Suprapubic skin (tissue), 4 donors: ENCODE data around the gene SMG5. TPM values are rescaled to one million over a fixed set of nuclear protein-coding genes. Genes with fewer than 3 reads are reported as not detected.
"Not testable (repeated sequence)": the region's sequence is repeated elsewhere in the genome, so short reads cannot be mapped to it uniquely, and the experiment has no call there.

ENCODE experiments used
- DNase-seq, 2 donors: peaks; one replicate each; pipeline ENCODE4 v3.0.0-alpha.2; 2019; ENCODE audit warnings: low spot score in 2 of 2
- H3K27ac ChIP-seq: fragments of 200-600 bp; sonication (generic); one replicate; pipeline ENCODE4 v1.5.1; 2019
- H3K27me3 ChIP-seq: fragments of 200-600 bp; sonication (generic); one replicate; pipeline ENCODE4 v1.5.1; 2019
- H3K36me3 ChIP-seq: fragments of 200-600 bp; sonication (generic); one replicate; pipeline ENCODE4 v1.5.1; 2019
- H3K4me1 ChIP-seq: fragments of 200-600 bp; sonication (generic); one replicate; pipeline ENCODE4 v1.5.1; 2019
- H3K4me3 ChIP-seq: fragments of 200-600 bp; sonication (generic); one replicate; pipeline ENCODE4 v1.5.1; 2019; ENCODE audit warnings: mild to moderate bottlenecking
- H3K9me3 ChIP-seq: fragments of 200-600 bp; sonication (generic); one replicate; pipeline ENCODE4 v1.5.1; 2019
- EP300 ChIP-seq: sonication (generic); formaldehyde crosslinking; IDR thresholded peaks from one replicate; pipeline ENCODE4 v1.6.1; 2017; ENCODE audit warnings: antibody characterized with exemption
- POLR2A ChIP-seq, 2 donors: fragments of 450-650 bp; IDR thresholded peaks; one replicate each; pipeline ENCODE4 v1.6.1; 2017; ENCODE audit warnings: antibody characterized with exemption in 2 of 2, mild to moderate bottlenecking in 2 of 2, moderate library complexity in 2 of 2
- POLR2AphosphoS5 ChIP-seq, 3 donors: sonication (generic); formaldehyde crosslinking; IDR thresholded peaks; one replicate each; pipeline ENCODE4 v1.6.1; 2017; ENCODE audit warnings: antibody characterized with exemption in 3 of 3
- WGBS: methylation state at CpG from one replicate; pipeline ENCODE4 v1.1.5; 2018; 5-methylcytosine and 5-hydroxymethylcytosine counted together
- total RNA-seq, 4 donors: library from RNA; depleted of rRNA; stranded (reverse); fragments of >200 nt; gene quantifications; one replicate each; pipeline ENCODE4 v1.1.0, GENCODE V29; 2016
- TF ChIP-seq, protein P1 (sequence below), 2 donors: fragments of 200-600 bp in 1 of 2; fragments of 450-650 bp in 1 of 2; sonication (generic) in 1 of 2; IDR thresholded peaks; one replicate each; pipeline ENCODE4 v1.5.1; 2016 to 2019; ENCODE audit warnings: antibody characterized with exemption in 2 of 2, mild to moderate bottlenecking in 1 of 2, moderate library complexity in 1 of 2

The SMG5 gene, protein sequence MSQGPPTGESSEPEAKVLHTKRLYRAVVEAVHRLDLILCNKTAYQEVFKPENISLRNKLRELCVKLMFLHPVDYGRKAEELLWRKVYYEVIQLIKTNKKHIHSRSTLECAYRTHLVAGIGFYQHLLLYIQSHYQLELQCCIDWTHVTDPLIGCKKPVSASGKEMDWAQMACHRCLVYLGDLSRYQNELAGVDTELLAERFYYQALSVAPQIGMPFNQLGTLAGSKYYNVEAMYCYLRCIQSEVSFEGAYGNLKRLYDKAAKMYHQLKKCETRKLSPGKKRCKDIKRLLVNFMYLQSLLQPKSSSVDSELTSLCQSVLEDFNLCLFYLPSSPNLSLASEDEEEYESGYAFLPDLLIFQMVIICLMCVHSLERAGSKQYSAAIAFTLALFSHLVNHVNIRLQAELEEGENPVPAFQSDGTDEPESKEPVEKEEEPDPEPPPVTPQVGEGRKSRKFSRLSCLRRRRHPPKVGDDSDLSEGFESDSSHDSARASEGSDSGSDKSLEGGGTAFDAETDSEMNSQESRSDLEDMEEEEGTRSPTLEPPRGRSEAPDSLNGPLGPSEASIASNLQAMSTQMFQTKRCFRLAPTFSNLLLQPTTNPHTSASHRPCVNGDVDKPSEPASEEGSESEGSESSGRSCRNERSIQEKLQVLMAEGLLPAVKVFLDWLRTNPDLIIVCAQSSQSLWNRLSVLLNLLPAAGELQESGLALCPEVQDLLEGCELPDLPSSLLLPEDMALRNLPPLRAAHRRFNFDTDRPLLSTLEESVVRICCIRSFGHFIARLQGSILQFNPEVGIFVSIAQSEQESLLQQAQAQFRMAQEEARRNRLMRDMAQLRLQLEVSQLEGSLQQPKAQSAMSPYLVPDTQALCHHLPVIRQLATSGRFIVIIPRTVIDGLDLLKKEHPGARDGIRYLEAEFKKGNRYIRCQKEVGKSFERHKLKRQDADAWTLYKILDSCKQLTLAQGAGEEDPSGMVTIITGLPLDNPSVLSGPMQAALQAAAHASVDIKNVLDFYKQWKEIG
- 100 to 1,000 TPM in 1 of 4 donors, 10 to 100 TPM in 3; 68.0 to 170 (median 76.6) TPM for total RNA-seq

DNA sequence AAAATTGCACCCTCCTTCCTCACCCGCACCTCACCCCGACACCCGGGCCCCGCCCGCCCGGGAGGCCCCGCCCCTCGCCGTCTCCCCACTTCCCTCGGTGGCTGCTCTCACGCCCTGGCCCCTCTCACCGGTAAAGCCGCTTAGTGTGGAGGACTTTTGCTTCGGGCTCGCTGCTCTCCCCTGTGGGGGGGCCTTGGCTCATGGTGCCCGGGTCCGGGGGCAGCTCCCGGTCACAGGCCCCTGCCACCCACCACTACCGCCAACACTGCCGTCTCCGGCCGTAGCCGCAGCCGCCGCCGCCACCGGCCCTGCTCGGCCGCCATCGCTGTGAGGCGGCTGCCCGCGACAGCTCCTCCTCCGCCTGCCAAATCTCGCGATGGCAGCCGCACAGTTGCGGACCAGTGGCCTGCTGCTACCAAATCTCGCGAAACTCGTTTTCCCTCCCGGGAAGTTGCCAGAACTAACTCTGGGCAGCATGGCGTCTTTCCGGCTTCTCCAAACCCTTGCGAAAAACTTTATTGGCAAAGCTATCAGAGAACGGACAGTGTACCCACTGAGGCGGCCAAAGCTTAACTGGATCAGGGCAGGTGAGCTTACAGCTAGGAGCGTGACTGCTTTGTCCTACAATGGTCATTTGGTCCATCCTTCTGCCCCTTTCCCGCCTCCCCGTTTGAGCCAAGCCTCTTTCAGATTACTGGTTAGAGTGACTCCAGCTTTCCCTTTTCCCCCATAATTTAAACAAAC lies at the start of gene SMG5:
Gene SMG5, minus strand, starts transcription at position 347 of the 744 bp plus-strand sequence. Its CDS starts 145 bp downstream, at position 202.
- peak within 1 kb of the TSS; percentile 86 for H3K4me3 ChIP-seq
- H3K36me3 ChIP-seq: peaks cover 28% of the 10 kb centered on the region
- DNase-seq: peak; percentile 97
- peaks cover 43% of the 10 kb centered on the region for H3K4me1 ChIP-seq
- no peaks in the 10 kb centered on the region for H3K9me3 ChIP-seq
- no peaks in the 10 kb centered on the region for H3K27me3 ChIP-seq
- TF ChIP-seq EP300 (no peak), POLR2A (IDR thresholded peaks at IDR 0.05) (peak; percentile 79 to 89), POLR2AphosphoS5 (IDR thresholded peaks at IDR 0.05) (peak; percentile 57 to 94 (median 81))
- TF ChIP-seq, protein P1, sequence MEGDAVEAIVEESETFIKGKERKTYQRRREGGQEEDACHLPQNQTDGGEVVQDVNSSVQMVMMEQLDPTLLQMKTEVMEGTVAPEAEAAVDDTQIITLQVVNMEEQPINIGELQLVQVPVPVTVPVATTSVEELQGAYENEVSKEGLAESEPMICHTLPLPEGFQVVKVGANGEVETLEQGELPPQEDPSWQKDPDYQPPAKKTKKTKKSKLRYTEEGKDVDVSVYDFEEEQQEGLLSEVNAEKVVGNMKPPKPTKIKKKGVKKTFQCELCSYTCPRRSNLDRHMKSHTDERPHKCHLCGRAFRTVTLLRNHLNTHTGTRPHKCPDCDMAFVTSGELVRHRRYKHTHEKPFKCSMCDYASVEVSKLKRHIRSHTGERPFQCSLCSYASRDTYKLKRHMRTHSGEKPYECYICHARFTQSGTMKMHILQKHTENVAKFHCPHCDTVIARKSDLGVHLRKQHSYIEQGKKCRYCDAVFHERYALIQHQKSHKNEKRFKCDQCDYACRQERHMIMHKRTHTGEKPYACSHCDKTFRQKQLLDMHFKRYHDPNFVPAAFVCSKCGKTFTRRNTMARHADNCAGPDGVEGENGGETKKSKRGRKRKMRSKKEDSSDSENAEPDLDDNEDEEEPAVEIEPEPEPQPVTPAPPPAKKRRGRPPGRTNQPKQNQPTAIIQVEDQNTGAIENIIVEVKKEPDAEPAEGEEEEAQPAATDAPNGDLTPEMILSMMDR (IDR thresholded peaks at IDR 0.05): no peak
- 0% methylated on average over 22 of the region's 50 CpGs for WGBS
- H3K27ac ChIP-seq: peak within 1 kb of the TSS; percentile 94

DNA sequence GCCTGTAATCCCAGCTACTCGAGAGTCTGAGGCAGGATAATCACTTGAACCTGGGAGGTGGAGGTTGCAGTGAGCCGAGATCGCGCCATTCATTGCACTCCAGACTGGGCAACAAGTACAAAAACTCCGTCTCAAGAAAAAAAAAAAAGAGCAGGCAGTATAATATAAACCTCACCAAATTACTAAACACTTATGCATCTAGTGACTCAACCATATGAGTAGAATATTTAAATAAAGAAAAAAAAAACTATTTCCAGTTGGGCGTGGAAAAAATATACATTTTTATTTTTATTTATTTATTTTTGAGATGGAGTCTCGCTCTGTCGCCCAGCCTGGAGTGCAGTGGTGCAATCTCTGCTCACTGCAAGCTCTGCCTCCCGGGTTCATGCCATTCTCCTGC lies 40.6 kb upstream of the SMG5 start:
- not testable (repeated sequence) for H3K9me3 ChIP-seq, H3K4me3 ChIP-seq, H3K27me3 ChIP-seq, DNase-seq, H3K4me1 ChIP-seq, H3K27ac ChIP-seq
- WGBS: 95% methylated on average over 9 of the region's 9 CpGs
- peaks cover 73% of the 10 kb centered on the region for H3K36me3 ChIP-seq

DNA sequence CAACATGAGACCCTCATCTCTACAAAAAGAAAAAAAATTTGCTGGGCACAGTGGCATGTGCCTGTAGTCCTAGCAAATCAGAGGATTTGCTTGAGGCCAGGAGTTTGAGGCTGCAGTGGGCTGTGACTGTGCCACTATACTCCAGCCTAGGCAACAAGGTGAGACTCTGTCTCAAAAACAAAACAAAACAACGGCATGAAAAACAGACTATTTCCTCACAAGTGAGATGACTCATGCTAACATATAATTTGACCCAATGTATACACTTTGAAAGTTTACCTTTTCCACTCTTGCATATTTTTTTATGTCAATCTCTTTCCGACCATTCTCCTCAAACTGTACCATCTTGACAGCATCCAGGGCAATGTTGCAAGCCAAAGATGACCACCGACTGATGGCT lies 37.9 kb upstream of the SMG5 start:
- H3K9me3 ChIP-seq: no peaks in the 10 kb centered on the region
- H3K4me3 ChIP-seq: no peak overlapping the region
- 80% methylated on average over 3 of the region's 3 CpGs for WGBS
- H3K36me3 ChIP-seq: peaks cover 95% of the 10 kb centered on the region
- H3K27ac ChIP-seq: no peak overlapping the region
- DNase-seq: no peak
- no peaks in the 10 kb centered on the region for H3K4me1 ChIP-seq
- no peak for TF ChIP-seq EP300
- no peak for TF ChIP-seq POLR2A (IDR thresholded peaks at IDR 0.05)
- TF ChIP-seq, protein P1 (IDR thresholded peaks at IDR 0.05): no peak
- TF ChIP-seq POLR2AphosphoS5 (IDR thresholded peaks at IDR 0.05): no peak
- H3K27me3 ChIP-seq: no peaks in the 10 kb centered on the region

DNA sequence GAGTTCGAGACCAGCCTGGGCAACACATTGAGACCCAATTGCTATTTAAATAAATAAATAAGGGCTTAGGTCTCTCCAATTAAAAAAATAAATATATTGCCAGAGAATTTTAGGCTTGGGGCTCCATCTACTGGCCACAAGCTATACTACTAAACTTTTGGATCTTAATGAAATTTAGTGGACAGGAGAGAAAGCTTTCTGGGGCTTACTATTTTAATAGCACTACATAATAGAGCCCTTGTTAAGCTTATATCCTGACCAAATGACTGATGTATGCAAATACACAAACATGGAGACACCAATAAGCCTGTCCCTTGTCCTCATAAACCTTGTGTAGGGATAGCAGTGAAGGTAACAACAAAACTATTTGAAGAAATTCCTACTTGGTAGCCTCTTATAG lies 37.0 kb upstream of the SMG5 start:
- Histone ChIP-seq H3K27ac (no peak overlapping the region), H3K4me3 (no peak overlapping the region), H3K4me1 (no peaks in the 10 kb centered on the region), H3K9me3 (no peaks in the 10 kb centered on the region), H3K27me3 (no peaks in the 10 kb centered on the region), H3K36me3 (peaks cover 99% of the 10 kb centered on the region)
- peak in 1 of 2 donors; percentile 18 for DNase-seq
- no peak for TF ChIP-seq POLR2AphosphoS5 (IDR thresholded peaks at IDR 0.05)
- TF ChIP-seq, protein P1 (IDR thresholded peaks at IDR 0.05): peak; percentile 5 to 41
- 62% methylated on average over 1 of the region's 1 CpG for WGBS

DNA sequence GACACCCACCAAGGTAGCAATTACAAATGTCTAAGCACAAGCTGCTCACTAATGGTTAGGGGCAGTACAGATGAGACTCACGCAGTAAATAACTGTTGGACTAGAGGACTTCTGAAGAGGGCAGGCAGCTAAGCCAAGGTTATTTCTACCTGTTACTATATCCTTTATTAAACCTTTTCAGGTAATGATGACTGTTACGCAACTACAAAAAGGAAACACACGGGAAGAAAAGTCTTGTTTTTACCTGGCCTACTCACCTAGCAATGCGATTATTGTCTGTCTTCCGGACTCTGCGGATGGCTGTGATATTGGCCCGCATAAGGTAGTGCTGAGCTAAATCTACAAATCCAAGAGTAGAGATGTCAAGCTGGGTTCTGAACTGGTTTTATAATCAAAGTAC lies 34.3 kb upstream of the SMG5 start:
- Histone ChIP-seq H3K4me1 (no peaks in the 10 kb centered on the region), H3K4me3 (no peak overlapping the region), H3K27me3 (no peaks in the 10 kb centered on the region), H3K27ac (no peak overlapping the region), H3K9me3 (no peaks in the 10 kb centered on the region), H3K36me3 (peaks cover 97% of the 10 kb centered on the region)
- TF ChIP-seq POLR2A (IDR thresholded peaks at IDR 0.05): no peak
- TF ChIP-seq, protein P1 (IDR thresholded peaks at IDR 0.05): no peak
- TF ChIP-seq EP300: no peak
- no peak for TF ChIP-seq POLR2AphosphoS5 (IDR thresholded peaks at IDR 0.05)
- peak in 1 of 2 donors; percentile 5 for DNase-seq
- 88% methylated on average over 7 of the region's 7 CpGs for WGBS
